OCI-LY1 (cell line): ENCODE data around the gene GRK5.

ENCODE experiments used
- EZH2 ChIP-seq: fragments of 200-600 bp; sonication (generic), shearing (Covaris generic); IDR thresholded peaks from 2 replicates; pipeline ENCODE4 v1.8.0; 2017; ENCODE audit warnings: borderline replicate concordance, mixed run types, mild to moderate bottlenecking, antibody characterized with exemption, low read length, moderate library complexity, mixed read lengths
- TF ChIP-seq, protein P1 (sequence below): fragments of 200-600 bp; sonication (generic), shearing (Covaris generic); IDR thresholded peaks from 2 replicates; pipeline ENCODE4 v1.5.1; 2017; ENCODE audit warnings: mild to moderate bottlenecking, antibody characterized with exemption, low read length, moderate library complexity, mixed read lengths

DNA sequence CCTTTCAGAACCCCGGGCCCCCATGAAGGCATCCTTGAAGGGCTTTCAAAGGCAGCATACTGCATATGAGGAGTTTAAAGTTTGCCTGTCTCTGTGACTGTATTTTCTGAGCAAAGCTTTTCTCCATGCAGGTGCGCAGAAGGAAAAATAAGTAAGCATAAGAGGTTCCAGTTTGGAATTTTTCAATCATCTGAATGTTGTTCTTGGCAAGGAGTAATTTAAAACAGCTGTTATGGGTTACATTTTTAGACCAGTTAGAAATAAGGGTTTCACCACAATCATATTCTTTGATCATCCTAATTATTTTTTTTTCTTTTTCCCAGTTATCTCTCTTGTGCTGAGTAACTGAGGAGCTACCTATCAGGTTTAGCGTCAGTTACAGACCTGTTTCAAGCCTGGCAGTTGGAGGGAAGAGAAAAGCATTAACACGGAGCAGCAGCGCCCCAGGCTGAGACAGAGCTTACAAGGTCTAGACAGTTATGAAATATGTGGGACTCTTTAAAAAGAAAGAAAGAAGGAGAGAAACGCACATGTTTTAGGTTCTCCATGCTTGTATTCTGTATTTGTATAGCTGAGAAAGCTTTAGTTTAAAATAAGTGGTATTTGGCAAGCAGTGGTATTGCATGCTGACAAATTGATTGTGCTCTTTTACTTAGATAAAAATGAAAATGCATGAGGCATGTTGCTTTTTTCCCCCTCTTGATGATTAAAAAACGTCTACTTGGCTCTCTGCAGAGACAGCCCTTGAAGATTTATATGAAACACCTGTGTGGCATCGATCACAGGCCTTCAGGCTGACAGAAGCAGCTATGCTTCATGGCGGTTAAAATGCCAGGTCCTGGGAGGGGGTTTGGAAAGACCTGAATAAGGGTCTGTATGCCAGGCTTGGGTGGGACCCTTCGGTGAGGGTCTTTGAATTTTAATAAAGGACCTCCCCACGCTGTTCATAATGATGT lies 157.6 kb downstream of the GRK5 start:
- TF ChIP-seq, protein P1, sequence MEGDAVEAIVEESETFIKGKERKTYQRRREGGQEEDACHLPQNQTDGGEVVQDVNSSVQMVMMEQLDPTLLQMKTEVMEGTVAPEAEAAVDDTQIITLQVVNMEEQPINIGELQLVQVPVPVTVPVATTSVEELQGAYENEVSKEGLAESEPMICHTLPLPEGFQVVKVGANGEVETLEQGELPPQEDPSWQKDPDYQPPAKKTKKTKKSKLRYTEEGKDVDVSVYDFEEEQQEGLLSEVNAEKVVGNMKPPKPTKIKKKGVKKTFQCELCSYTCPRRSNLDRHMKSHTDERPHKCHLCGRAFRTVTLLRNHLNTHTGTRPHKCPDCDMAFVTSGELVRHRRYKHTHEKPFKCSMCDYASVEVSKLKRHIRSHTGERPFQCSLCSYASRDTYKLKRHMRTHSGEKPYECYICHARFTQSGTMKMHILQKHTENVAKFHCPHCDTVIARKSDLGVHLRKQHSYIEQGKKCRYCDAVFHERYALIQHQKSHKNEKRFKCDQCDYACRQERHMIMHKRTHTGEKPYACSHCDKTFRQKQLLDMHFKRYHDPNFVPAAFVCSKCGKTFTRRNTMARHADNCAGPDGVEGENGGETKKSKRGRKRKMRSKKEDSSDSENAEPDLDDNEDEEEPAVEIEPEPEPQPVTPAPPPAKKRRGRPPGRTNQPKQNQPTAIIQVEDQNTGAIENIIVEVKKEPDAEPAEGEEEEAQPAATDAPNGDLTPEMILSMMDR: no peak; the same call in 1 of the 2 replicates
- no peak for TF ChIP-seq EZH2
